Parathyroid adenoma (tissue), 2 donors: ENCODE measurements around the gene AFF1.

Source experiments
- H2AFZ ChIP-seq: fragments of 300-600 bp; sonication (generic); one replicate; pipeline ENCODE4 v1.7.0; 2017; ENCODE audit warnings: antibody characterized with exemption, mild to moderate bottlenecking
- H3K27ac ChIP-seq: fragments of 300-600 bp; sonication (generic); one replicate; pipeline ENCODE4 v1.7.0; 2017
- H3K27me3 ChIP-seq: fragments of 300-600 bp; sonication (generic); one replicate; pipeline ENCODE4 v1.7.0; 2017; ENCODE audit warnings: low read length; ENCODE audit not compliant: control insufficient read depth, insufficient read depth
- H3K36me3 ChIP-seq: fragments of 300-600 bp; sonication (generic); one replicate; pipeline ENCODE4 v1.7.0; 2017; ENCODE audit warnings: low read length; ENCODE audit not compliant: control insufficient read depth, insufficient read depth
- H3K4me1 ChIP-seq: fragments of 300-600 bp; sonication (generic); one replicate; pipeline ENCODE4 v1.7.0; 2017; ENCODE audit warnings: control low read depth
- H3K4me2 ChIP-seq: fragments of 300-600 bp; sonication (generic); one replicate; pipeline ENCODE4 v1.7.0; 2017; ENCODE audit warnings: low read length
- H3K4me3 ChIP-seq: fragments of 300-600 bp; sonication (generic); one replicate; pipeline ENCODE4 v1.7.0; 2017; ENCODE audit warnings: low read depth, low read length
- H3K79me2 ChIP-seq: fragments of 300-600 bp; sonication (generic); one replicate; pipeline ENCODE4 v1.7.0; 2017; ENCODE audit warnings: control low read depth
- H3K9ac ChIP-seq: fragments of 300-600 bp; sonication (generic); one replicate; pipeline ENCODE4 v1.7.0; 2017; ENCODE audit warnings: mild to moderate bottlenecking
- H3K9me3 ChIP-seq: fragments of 300-600 bp; sonication (generic); one replicate; pipeline ENCODE4 v1.7.0; 2017; ENCODE audit warnings: low read length; ENCODE audit not compliant: control insufficient read depth
- CTCF ChIP-seq: fragments of 300-600 bp; sonication (generic); IDR thresholded peaks from one replicate; pipeline ENCODE4 v1.7.0; 2017; ENCODE audit warnings: antibody characterized with exemption, mild to moderate bottlenecking
- donor health status: primary hyperparathyroidism.

AFF1 gene

GRCh38 chr4:87006676-87007527, 72.1 kb downstream of the AFF1 start:
- Histone ChIP-seq H2AFZ (peak overlapping the region; percentile 88), H3K27me3 (no peaks in the 10 kb centered on the region), H3K27ac (peak overlapping the region; percentile 99), H3K9me3 (no peaks in the 10 kb centered on the region), H3K4me3 (peak overlapping the region; percentile 98), H3K36me3 (no peaks in the 10 kb centered on the region), H3K9ac (peak overlapping the region; percentile 67), H3K79me2 (peaks cover 16% of the 10 kb centered on the region), H3K4me1 (peaks cover 7% of the 10 kb centered on the region), H3K4me2 (peak overlapping the region; percentile 90)
- TF ChIP-seq CTCF: peak; percentile 23

- peak overlapping the region; percentile 67 for H3K9ac ChIP-seq
- peak overlapping the region; percentile 88 for H2AFZ ChIP-seq
- TF ChIP-seq CTCF: no peak
- H3K27me3 ChIP-seq: no peaks in the 10 kb centered on the region
- H3K27ac ChIP-seq: peak overlapping the region; percentile 99
- peaks cover 16% of the 10 kb centered on the region for H3K79me2 ChIP-seq
- peaks cover 7% of the 10 kb centered on the region for H3K4me1 ChIP-seq
- H3K9me3 ChIP-seq: no peaks in the 10 kb centered on the region
- H3K36me3 ChIP-seq: no peaks in the 10 kb centered on the region
- peak overlapping the region; percentile 98 for H3K4me3 ChIP-seq
- peak overlapping the region; percentile 90 for H3K4me2 ChIP-seq
Observed at GRCh38 chr4:87007528-87008446, 73.0 kb downstream of the AFF1 start.

GRCh38 chr4:87009095-87009648, 74.4 kb downstream of the AFF1 start:
- Histone ChIP-seq H3K36me3 (no peaks in the 10 kb centered on the region), H3K4me2 (peak overlapping the region; percentile 25), H3K27me3 (no peaks in the 10 kb centered on the region), H3K9me3 (no peaks in the 10 kb centered on the region), H2AFZ (no peak overlapping the region), H3K4me1 (peaks cover 10% of the 10 kb centered on the region), H3K27ac (peak overlapping the region; percentile 11), H3K79me2 (peaks cover 16% of the 10 kb centered on the region), H3K9ac (no peak overlapping the region), H3K4me3 (peak overlapping the region; percentile 98)
- no peak for TF ChIP-seq CTCF

- Histone ChIP-seq H3K9ac (no peak overlapping the region), H3K27me3 (no peaks in the 10 kb centered on the region), H3K4me1 (peaks cover 14% of the 10 kb centered on the region), H3K4me3 (no peak overlapping the region), H3K27ac (no peak overlapping the region), H3K9me3 (no peaks in the 10 kb centered on the region), H2AFZ (no peak overlapping the region), H3K36me3 (no peaks in the 10 kb centered on the region), H3K79me2 (peaks cover 16% of the 10 kb centered on the region), H3K4me2 (no peak overlapping the region)
- TF ChIP-seq CTCF: no peak
Observed at GRCh38 chr4:87010192-87010591, 75.4 kb downstream of the AFF1 start.
